Esophagus (tissue), 2 donors: ENCODE data around the gene YBX1. TPM values are rescaled to one million over a fixed set of nuclear protein-coding genes. Genes with fewer than 3 reads are reported as not detected.

ENCODE experiments used
- H3K27ac ChIP-seq, 2 donors: one replicate each; pipeline ENCODE4 v1.5.1; 2013; ENCODE audit warnings: low read depth in 2 of 2, mild to moderate bottlenecking in 2 of 2, inconsistent platforms in 1 of 2, low read length in 1 of 2, moderate library complexity in 1 of 2
- H3K27me3 ChIP-seq, 2 donors: one replicate each; pipeline ENCODE4 v1.6.1; 2013; ENCODE audit warnings: low read length in 2 of 2, control low read depth in 1 of 2, mild to moderate bottlenecking in 1 of 2; ENCODE audit not compliant: insufficient read depth in 2 of 2, control insufficient read depth in 1 of 2
- H3K36me3 ChIP-seq, 2 donors: one replicate each; pipeline ENCODE4 v1.6.1; 2013; ENCODE audit warnings: low read length in 1 of 2; ENCODE audit not compliant: control insufficient read depth in 2 of 2, insufficient read depth in 2 of 2
- H3K4me1 ChIP-seq, 2 donors: one replicate each; pipeline ENCODE4 v1.6.1; 2013; ENCODE audit warnings: low read length in 1 of 2; ENCODE audit not compliant: control insufficient read depth in 2 of 2, insufficient read depth in 2 of 2
- H3K4me3 ChIP-seq, 2 donors: one replicate each; pipeline ENCODE4 v1.5.1; 2013; ENCODE audit warnings: low read length in 2 of 2, mild to moderate bottlenecking in 2 of 2, low read depth in 1 of 2, moderate library complexity in 1 of 2
- H3K9me3 ChIP-seq, 2 donors: one replicate each; pipeline ENCODE4 v1.6.1; 2013; ENCODE audit warnings: mild to moderate bottlenecking in 2 of 2, low read depth in 1 of 2, low read length in 1 of 2, moderate library complexity in 1 of 2; ENCODE audit not compliant: control insufficient read depth in 2 of 2, insufficient read depth in 1 of 2
- WGBS, 2 donors: extraction: QIAGEN DNeasy Blood & Tissue Kit; methylation state at CpG; one replicate each; pipeline ENCODE4 v1.1.7; 2013; 5-methylcytosine and 5-hydroxymethylcytosine counted together
- polyA plus RNA-seq, 2 donors: library from polyadenylated mRNA; stranded (reverse); fragments of 200-250 nt; gene quantifications; one replicate each; pipeline ENCODE4 v1.2.3, GENCODE V29; 2013
- donor health status: healthy with polysubstance abuse.
- donor health status: Bipolar disorder and iron deficiency.

Gene YBX1
- polyA plus RNA-seq, 2 donors = 381 to 428 TPM

DNA sequence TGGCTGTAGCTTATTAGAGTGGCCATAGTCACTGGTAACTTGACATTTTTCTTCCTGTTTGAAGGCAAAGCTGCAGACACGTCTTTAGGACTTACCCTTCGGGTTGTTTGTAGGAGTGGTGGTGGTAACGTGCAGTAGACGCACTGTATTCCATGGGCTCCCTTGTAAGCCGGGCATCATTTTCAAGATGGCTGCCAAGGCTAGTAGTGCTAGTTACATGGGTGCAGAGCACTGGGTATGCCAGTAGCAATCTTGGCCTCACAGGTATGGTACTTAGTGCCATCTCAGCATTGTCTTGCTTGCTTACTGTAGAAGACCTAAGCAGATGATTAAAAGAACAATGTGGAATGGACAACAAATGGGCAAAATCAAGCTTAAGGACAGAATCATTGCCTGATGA, 1.9 kb downstream of the YBX1 start:
- WGBS, 2 donors = 22 to 23% methylated on average over 5 of the region's 5 CpGs
- Histone ChIP-seq H3K27ac (no peak overlapping the region), H3K4me1 (peaks cover 3 to 5% of the 10 kb centered on the region in 2 donors), H3K27me3 (no peaks in the 10 kb centered on the region), H3K4me3 (peak overlapping the region in 1 of 2 donors; percentile 79), H3K9me3 (no peaks in the 10 kb centered on the region), H3K36me3 (peaks cover 0 to 3% of the 10 kb centered on the region in 2 donors)

DNA sequence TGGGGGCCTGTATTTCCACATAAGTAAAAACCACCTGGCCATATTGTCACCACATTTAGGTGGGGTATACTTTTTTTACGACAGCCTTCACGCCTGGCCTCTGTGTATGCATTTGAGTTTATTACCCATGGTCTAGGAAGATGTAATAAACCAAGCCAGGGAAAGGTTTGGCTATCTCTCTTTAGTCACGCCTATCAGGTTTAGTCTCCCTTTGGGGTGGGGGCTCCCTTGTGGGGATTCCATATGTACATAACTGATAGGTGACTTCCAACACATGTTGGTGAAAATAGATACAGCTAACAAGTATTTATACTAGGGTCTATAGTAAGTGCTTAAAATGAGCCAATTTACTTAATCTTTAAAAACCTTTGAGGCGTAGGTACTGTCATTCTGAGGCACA, 4.2 kb downstream of the YBX1 start:
- H3K9me3 ChIP-seq = no peaks in the 10 kb centered on the region
- peaks cover 0 to 3% of the 10 kb centered on the region in 2 donors for H3K36me3 ChIP-seq
- no peaks in the 10 kb centered on the region for H3K27me3 ChIP-seq
- no peak overlapping the region for H3K4me3 ChIP-seq
- H3K27ac ChIP-seq = no peak overlapping the region
- peaks cover 3% of the 10 kb centered on the region in 2 donors for H3K4me1 ChIP-seq
- WGBS, 2 donors = 71 to 80% methylated on average over 4 of the region's 4 CpGs

DNA sequence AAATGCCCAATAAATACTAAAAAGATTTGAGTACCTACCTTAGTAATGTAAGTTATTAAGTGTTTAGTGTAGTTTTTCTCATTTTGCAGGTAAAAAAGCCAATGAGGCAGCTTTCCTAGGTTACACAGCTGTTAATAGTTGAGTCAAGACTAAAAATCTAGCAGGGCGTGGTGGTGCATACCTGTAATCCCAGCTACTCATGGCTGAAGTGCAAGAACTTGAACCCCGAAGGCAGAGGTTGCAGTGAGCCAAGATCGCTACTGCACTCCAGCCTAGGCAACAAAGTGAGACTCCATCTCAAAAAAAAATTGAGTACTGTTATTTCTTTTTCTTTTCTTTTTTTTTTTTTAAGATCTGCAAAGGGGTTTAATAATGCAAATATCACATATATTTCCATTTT, 7.7 kb downstream of the YBX1 start:
- no peaks in the 10 kb centered on the region for H3K36me3 ChIP-seq
- no peaks in the 10 kb centered on the region for H3K9me3 ChIP-seq
- peaks cover 0 to 2% of the 10 kb centered on the region in 2 donors for H3K4me1 ChIP-seq
- no peak overlapping the region for H3K4me3 ChIP-seq
- H3K27ac ChIP-seq = no peak overlapping the region
- H3K27me3 ChIP-seq = no peaks in the 10 kb centered on the region
- WGBS, 2 donors = 53 to 62% methylated on average over 3 of the region's 3 CpGs

DNA sequence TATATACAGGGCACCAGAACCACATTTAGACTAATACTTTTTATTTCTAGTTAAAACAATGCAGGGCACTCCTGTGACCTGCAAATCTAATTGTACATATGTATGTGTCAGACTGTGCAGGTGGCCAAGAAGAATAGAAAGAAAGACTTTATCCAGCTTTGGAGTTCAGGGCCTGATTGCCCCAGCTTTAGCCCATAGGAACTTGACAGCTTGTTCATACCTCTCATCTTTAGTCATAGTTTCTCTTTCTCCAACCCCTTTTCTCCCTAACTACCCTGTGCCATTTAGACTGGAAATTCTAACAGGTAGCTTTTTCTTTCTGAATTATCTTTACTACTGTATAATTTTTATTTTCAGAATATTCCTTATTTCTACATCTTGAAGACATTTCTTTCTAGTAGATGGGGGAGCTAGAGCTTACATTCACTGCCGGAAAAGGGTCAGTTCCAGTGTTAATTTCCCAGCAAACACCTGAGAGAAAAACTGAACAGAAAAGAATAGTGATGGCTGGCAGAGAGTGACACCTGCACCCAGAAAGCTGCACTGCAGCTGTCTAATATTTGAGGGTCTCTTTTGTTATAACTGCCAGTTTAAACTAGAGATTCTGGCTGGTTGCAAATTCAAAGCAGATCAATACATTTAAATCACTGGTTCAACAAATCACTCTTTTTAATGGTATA, 8.4 kb downstream of the YBX1 start:
- Histone ChIP-seq H3K4me3 (no peak overlapping the region), H3K9me3 (no peaks in the 10 kb centered on the region), H3K27me3 (no peaks in the 10 kb centered on the region), H3K27ac (no peak overlapping the region), H3K36me3 (no peaks in the 10 kb centered on the region), H3K4me1 (peaks cover 0 to 2% of the 10 kb centered on the region in 2 donors)
- 58 to 59% methylated on average over 1 of the region's 1 CpG for WGBS, 2 donors

DNA sequence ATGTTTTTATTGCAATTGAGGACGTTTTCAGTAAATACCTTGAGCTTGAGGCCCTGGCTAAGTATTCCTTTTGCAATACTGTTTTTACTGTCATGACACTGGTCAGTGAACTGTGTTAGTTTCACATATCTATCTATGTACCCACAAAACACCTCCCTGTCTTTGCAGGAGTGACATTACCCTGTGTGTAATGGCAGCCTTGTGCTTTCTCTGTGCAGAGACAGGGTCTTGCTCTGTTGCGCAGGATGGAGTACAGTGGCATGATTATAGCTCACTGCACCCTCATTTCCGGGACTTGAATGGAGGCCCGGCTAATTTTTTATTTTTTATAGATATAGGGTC, 8.9 kb downstream of the YBX1 start:
- Histone ChIP-seq H3K36me3 (peaks cover 0 to 1% of the 10 kb centered on the region in 2 donors), H3K4me3 (no peak overlapping the region), H3K9me3 (no peaks in the 10 kb centered on the region), H3K4me1 (peaks cover 0 to 2% of the 10 kb centered on the region in 2 donors), H3K27me3 (no peaks in the 10 kb centered on the region), H3K27ac (no peak overlapping the region)
- 64 to 70% methylated on average over 4 of the region's 4 CpGs for WGBS, 2 donors

DNA sequence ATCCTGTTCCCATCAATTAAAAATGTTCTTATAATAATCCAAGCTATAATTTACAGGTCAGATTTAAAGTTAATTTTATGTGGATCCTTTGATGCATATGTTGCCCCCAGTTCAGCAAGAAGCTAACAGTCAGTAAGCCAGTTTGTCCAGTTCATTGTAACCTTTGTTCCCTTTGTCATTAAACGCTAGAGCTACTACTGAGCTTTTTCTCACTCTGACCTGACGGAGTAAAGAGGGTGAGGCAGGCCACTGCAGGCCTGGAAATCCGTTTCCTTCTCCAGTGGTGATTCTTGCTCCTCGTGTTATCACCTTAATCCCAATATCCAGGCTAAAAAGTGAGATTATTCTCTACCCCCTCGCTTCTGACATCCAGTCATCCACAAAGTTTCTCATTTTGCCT, 10.2 kb downstream of the YBX1 start:
- no peaks in the 10 kb centered on the region for H3K9me3 ChIP-seq
- H3K4me3 ChIP-seq = no peak overlapping the region
- peaks cover 3 to 8% of the 10 kb centered on the region in 2 donors for H3K36me3 ChIP-seq
- H3K4me1 ChIP-seq = peaks cover 0 to 2% of the 10 kb centered on the region in 2 donors
- no peak overlapping the region for H3K27ac ChIP-seq
- no peaks in the 10 kb centered on the region for H3K27me3 ChIP-seq
- 28 to 39% methylated on average over 5 of the region's 5 CpGs for WGBS, 2 donors

DNA sequence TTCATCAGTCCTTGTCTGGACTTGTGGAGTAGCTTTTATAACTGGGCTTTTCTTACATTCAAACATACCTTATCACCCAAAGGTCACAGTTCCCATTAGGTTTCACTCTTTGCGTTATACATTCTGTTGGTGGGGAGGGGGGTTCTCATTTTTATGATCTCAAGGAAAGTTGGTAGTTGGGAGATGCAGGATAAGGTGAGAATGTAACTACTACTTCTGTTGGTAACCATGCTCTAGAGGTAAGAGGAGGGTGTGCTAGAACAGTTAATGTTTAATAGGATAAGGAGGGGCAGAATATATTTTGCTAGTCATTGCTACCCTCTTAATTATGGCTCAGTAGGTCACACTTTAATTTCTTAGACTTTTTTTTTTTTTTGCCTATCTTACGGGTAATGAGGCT, 10.7 kb downstream of the YBX1 start:
- 58 to 59% methylated on average over 2 of the region's 2 CpGs for WGBS, 2 donors
- Histone ChIP-seq H3K9me3 (no peaks in the 10 kb centered on the region), H3K4me3 (no peak overlapping the region), H3K4me1 (peaks cover 0 to 2% of the 10 kb centered on the region in 2 donors), H3K27ac (no peak overlapping the region), H3K27me3 (no peaks in the 10 kb centered on the region), H3K36me3 (peaks cover 3 to 12% of the 10 kb centered on the region in 2 donors)

DNA sequence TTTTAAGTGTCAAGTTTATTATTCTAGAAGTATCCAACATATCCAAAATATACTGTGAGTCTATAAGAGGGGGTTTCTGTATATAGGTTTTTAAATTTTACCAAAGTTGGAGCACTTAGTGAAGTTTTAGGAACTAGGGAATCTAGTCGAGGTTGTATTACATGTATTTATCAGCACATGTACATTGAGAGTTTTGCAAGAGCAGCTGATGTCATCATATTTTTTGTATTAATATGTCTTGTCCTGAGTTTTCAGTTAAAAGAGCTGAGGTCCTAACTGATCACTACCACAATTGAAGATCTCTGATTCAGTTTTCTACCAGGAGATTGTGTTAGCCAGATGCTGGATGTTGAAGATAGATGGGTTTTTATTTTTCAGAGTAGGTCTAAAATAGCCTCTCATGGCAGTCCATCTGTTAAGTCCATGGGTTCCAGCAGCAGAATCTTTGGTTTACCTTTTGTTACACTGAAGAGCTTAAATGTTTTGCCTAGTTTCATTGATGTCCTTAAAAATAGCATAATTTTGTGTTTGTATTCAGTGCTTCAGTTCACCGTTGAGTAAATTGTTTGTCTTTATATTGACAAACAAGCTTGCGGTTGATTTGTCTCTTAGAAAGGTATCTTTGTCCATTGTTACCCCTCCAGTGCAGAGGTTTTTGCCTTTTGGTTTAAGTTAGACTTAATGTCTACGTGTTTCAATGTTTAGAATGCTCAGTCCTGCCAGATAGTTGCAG, 16.0 kb downstream of the YBX1 start:
- H3K36me3 ChIP-seq = peaks cover 12 to 20% of the 10 kb centered on the region in 2 donors
- H3K9me3 ChIP-seq = no peaks in the 10 kb centered on the region
- WGBS, 2 donors = 91 to 93% methylated on average over 4 of the region's 4 CpGs

DNA sequence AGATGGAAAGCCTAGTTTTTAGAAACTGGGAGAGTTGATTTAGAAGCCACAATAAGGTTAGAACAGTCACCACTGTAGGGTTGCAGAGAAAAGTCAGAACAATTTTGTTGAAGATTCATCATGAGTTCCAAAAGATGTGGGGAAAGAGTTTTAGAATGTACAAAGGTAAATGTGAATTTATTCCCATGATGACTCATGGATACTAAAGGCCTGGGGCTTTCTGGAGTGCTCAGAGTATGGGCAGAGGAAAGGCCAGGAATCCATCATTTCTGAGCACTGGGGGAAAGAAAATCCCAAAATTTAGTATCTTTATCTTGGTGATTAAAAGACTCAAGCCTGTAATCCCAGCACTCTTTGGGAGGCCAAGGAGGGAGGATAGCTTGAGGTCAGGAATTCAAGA, 17.8 kb downstream of the YBX1 start:
- Histone ChIP-seq H3K36me3 (peaks cover 15 to 24% of the 10 kb centered on the region in 2 donors), H3K27me3 (no peaks in the 10 kb centered on the region), H3K4me3 (no peak overlapping the region), H3K9me3 (no peaks in the 10 kb centered on the region), H3K4me1 (no peaks in the 10 kb centered on the region), H3K27ac (no peak overlapping the region)

More for the DNA sequence above, 16.0 kb downstream of the YBX1 start:
- Histone ChIP-seq H3K4me1 (no peaks in the 10 kb centered on the region), H3K27me3 (no peaks in the 10 kb centered on the region), H3K4me3 (no peak overlapping the region), H3K27ac (no peak overlapping the region)
